Neutrophil (primary cell): Measurements from ENCODE around the gene MVB12B.

ENCODE experiments used
- H3K27ac ChIP-seq: fragments of 200-600 bp; sonication (generic); 2 replicates; pipeline ENCODE4 v1.5.1; 2016; ENCODE audit warnings: mild to moderate bottlenecking, moderate library complexity
- H3K27me3 ChIP-seq: fragments of 200-600 bp; sonication (generic); 2 replicates; pipeline ENCODE4 v1.6.0; 2016; ENCODE audit warnings: mild to moderate bottlenecking
- H3K36me3 ChIP-seq: fragments of 200-600 bp; sonication (generic); 2 replicates; pipeline ENCODE4 v1.5.1; 2017
- H3K4me1 ChIP-seq, 2 experiments: fragments of 200-600 bp in 1 of 2; sonication (generic) in 1 of 2; 1 replicate in 1 of 2; 2 replicates in 1 of 2; pipeline versions ENCODE4 v1.5.1 to v1.6.1; 2013 to 2016; ENCODE audit warnings: low read depth in 1 of 2, low read length in 1 of 2, mild to moderate bottlenecking in 1 of 2, moderate library complexity in 1 of 2; ENCODE audit not compliant: control insufficient read depth in 1 of 2, insufficient read depth in 1 of 2
- H3K4me3 ChIP-seq, 2 experiments: fragments of 200-600 bp in 1 of 2; sonication (generic) in 1 of 2; 1 replicate in 1 of 2; 2 replicates in 1 of 2; pipeline ENCODE4 v1.5.1; 2013 to 2016; ENCODE audit warnings: low read depth in 1 of 2, low read length in 1 of 2, mild to moderate bottlenecking in 1 of 2, moderate library complexity in 1 of 2
- H3K9me3 ChIP-seq: fragments of 200-600 bp; sonication (generic); 2 replicates; pipeline ENCODE4 v1.5.1; 2016
- CTCF ChIP-seq: fragments of 200-600 bp; sonication (generic); IDR thresholded peaks from 2 replicates; pipeline ENCODE4 v1.5.1; 2016; ENCODE audit warnings: antibody characterized with exemption

MVB12B gene

GRCh38 chr9:126520453-126520852 lies 193.8 kb downstream of the MVB12B start:
- no peaks in the 10 kb centered on the region for H3K27me3 ChIP-seq
- peaks cover 43 to 47% of the 10 kb centered on the region in 2 experiments for H3K4me1 ChIP-seq
- H3K9me3 ChIP-seq, result no peaks in the 10 kb centered on the region
- TF ChIP-seq CTCF, result no peak
- H3K4me3 ChIP-seq, result no peak overlapping the region
- no peak overlapping the region for H3K27ac ChIP-seq
- no peaks in the 10 kb centered on the region for H3K36me3 ChIP-seq

- Histone ChIP-seq H3K36me3 (no peaks in the 10 kb centered on the region), H3K9me3 (no peaks in the 10 kb centered on the region), H3K27me3 (no peaks in the 10 kb centered on the region), H3K4me3 (no peak overlapping the region), H3K27ac (no peak overlapping the region), H3K4me1 (peaks cover 49 to 53% of the 10 kb centered on the region in 2 experiments)
- TF ChIP-seq CTCF, result no peak
These were observed 194.5 kb downstream of the MVB12B start for GRCh38 chr9:126521089-126521488.

DNA sequence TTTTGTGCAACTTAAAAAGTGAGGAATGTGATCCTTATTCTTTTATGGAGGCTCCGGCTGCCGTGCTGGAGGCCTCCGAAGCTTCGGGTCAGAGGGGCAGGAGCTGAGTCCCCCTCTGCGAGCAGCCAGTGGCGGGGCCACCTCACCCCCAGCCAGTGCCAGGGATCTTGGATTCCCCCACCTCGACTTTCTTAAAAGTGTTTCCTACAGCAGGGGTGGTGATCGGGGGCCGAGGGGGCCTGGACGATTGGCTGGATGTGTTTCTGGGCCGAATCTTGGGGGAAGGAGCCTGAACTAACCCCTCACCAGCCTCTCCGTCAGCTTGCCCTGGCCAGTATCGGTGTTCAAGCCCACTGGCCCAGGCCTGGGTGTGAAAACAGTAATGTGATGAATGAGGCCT lies 194.9 kb downstream of the MVB12B start:
- Histone ChIP-seq H3K4me3 (no peak overlapping the region), H3K36me3 (no peaks in the 10 kb centered on the region), H3K27me3 (no peaks in the 10 kb centered on the region), H3K27ac (no peak overlapping the region), H3K4me1 (peaks cover 51 to 56% of the 10 kb centered on the region in 2 experiments), H3K9me3 (no peaks in the 10 kb centered on the region)
- TF ChIP-seq CTCF, result no peak

DNA sequence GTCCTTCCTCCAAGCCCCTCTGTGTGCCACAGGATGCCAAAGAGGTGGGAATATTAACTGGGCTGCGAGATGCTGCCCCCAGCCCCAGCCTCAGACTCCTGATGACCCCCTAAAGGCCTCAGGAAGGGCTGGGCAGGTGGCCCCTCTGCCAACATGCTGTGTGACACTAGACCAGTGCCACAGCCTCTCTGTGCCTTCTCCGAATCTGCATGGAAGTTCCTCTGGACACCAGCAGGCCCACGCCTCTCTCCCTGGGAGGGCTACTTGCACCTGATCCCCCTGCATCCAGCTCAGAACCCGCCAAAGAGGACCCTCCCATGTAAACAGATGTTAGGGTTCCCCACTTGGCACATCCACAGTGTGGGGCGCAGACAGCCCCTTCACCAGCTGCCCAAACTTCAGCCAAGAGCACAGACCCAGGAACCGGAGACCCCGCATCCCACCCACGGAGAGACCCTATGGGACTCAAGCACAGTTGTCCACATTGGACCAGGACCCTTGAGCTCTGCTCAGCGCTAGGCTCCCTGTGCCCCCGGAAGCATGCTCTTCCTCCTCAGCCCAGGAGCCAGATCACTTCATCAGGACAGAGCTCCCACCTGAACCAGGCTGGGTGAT lies 195.5 kb downstream of the MVB12B start:
- Histone ChIP-seq H3K36me3 (no peaks in the 10 kb centered on the region), H3K27me3 (no peaks in the 10 kb centered on the region), H3K4me3 (no peak overlapping the region)

DNA sequence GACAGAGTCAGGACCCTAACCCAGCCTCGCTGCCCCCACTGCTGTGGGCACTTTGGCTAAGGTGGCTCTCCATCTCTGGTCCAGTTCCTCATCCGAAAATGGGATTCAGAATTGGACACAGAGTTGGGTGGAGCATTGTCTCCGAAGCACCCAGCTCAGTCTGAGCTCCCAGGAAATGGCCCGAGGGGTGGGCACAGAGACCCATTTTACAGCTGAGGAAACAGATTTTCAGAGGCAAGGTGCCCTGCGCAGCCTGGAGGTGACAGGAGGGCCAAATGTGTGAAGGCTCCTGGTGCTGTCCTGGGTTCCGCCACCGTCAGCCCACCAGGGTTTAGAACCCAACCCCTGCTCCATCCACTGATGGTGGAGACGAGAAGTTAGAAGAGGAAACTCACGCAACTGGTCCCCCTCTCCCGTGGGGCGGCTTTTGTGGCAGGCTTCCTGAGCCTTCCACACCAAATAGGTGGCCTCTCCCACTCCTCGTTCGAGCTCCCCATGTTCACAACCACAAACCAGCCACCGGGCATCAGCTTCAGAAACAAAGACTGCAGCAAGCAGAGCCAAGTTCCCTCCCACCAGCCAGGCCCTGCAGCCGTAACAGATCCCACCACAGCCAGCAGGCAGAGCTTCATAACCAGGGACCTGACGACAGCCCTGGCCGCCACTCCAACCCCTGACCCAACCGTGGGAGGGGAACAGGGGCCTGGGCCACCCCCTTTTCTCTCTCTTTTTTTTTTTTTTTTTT lies 196.2 kb downstream of the MVB12B start:
- no peak for TF ChIP-seq CTCF
- Histone ChIP-seq H3K27me3 (no peaks in the 10 kb centered on the region), H3K27ac (peak overlapping the region; percentile 79), H3K4me3 (peak overlapping the region in 1 of 2 experiments; percentile 47), H3K9me3 (no peaks in the 10 kb centered on the region), H3K36me3 (no peaks in the 10 kb centered on the region), H3K4me1 (peaks cover 53 to 57% of the 10 kb centered on the region in 2 experiments)

More for the DNA sequence above, 195.5 kb downstream of the MVB12B start:
- no peak overlapping the region for H3K27ac ChIP-seq
- peaks cover 51 to 56% of the 10 kb centered on the region in 2 experiments for H3K4me1 ChIP-seq
- no peaks in the 10 kb centered on the region for H3K9me3 ChIP-seq
- TF ChIP-seq CTCF, result no peak
